IMR-90 (cell line): Measurements from ENCODE around the gene CYB5R4.

Experiments
- BHLHE40 ChIP-seq: fragments of 150-350 bp; IDR thresholded peaks from 2 replicates; pipeline ENCODE4 v1.6.1; 2016; ENCODE audit warnings: mild to moderate bottlenecking, low read depth, low read length
- CHD1 ChIP-seq: IDR thresholded peaks from 2 replicates; pipeline ENCODE4 v1.6.1; 2012; ENCODE audit warnings: low read depth, low read length, improper control_type of control experiment
- FOS ChIP-seq: fragments of 150-350 bp; IDR thresholded peaks from 2 replicates; pipeline ENCODE4 v1.6.1; 2016; ENCODE audit warnings: low read depth, low read length
- POLR2A ChIP-seq: IDR thresholded peaks from 2 replicates; pipeline ENCODE4 v1.6.1; 2012; ENCODE audit warnings: mild to moderate bottlenecking, low read depth, low read length
- RAD21 ChIP-seq: IDR thresholded peaks from 2 replicates; pipeline ENCODE4 v1.6.1; 2012; ENCODE audit warnings: low read length, improper control_type of control experiment
- SMC3 ChIP-seq: fragments of 150-350 bp; IDR thresholded peaks from 2 replicates; pipeline ENCODE4 v1.6.1; 2016; ENCODE audit warnings: low read depth, mild to moderate bottlenecking, antibody characterized with exemption, low read length, moderate library complexity
- TF ChIP-seq, protein P1 (sequence below): conservative IDR thresholded peaks from 2 replicates; pipeline ENCODE4 v1.5.1; 2012; ENCODE audit warnings: mild to moderate bottlenecking, low read depth, low read length, improper control_type of control experiment
- TF ChIP-seq, protein P2 (sequence below): fragments of 150-350 bp; IDR thresholded peaks from 2 replicates; pipeline ENCODE4 v1.6.1; 2016; ENCODE audit warnings: low read depth, mild to moderate bottlenecking, low read length, moderate library complexity, borderline replicate concordance
- TF ChIP-seq, protein P3 (sequence below): fragments of 150-350 bp; IDR thresholded peaks from 2 replicates; pipeline ENCODE4 v1.6.1; 2017; ENCODE audit warnings: mild to moderate bottlenecking, antibody characterized with exemption, low read length, low read depth

DNA sequence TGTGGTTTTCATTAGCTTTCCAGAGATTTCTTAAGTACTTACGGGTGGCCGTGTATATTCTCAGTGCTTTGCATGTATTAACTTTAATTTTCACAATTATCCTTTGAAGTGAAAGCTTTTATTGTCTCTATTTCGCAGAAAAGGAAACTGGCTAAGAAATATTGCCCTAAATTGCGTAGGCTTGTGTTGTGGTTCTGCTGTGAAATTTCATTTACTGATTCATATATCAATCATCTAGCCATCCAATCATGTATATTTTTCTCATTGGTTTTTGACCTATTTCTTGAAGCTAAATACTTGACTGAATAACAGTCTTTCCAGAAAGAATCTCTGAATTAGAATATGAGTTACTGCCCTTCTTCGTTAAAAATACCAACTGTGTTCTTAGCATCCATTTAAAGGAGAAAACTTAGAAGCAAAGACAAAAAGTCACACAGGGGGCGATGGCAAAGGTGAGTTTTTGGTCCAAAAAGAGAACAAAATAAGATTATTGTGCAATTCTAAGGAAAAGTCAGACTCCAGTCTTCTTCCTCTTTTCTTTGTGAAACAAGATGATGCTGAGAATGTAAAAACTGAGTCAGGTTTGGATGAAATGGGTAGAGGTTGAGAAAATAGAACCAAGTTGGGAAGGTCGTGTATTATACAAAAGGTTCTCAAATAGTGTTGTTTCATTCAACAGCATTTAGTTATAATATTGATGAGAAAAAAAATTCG lies 1.4 kb downstream of the CYB5R4 start:
- TF ChIP-seq, protein P1, sequence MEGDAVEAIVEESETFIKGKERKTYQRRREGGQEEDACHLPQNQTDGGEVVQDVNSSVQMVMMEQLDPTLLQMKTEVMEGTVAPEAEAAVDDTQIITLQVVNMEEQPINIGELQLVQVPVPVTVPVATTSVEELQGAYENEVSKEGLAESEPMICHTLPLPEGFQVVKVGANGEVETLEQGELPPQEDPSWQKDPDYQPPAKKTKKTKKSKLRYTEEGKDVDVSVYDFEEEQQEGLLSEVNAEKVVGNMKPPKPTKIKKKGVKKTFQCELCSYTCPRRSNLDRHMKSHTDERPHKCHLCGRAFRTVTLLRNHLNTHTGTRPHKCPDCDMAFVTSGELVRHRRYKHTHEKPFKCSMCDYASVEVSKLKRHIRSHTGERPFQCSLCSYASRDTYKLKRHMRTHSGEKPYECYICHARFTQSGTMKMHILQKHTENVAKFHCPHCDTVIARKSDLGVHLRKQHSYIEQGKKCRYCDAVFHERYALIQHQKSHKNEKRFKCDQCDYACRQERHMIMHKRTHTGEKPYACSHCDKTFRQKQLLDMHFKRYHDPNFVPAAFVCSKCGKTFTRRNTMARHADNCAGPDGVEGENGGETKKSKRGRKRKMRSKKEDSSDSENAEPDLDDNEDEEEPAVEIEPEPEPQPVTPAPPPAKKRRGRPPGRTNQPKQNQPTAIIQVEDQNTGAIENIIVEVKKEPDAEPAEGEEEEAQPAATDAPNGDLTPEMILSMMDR = no peak
- no peak for TF ChIP-seq POLR2A
- TF ChIP-seq, protein P2, sequence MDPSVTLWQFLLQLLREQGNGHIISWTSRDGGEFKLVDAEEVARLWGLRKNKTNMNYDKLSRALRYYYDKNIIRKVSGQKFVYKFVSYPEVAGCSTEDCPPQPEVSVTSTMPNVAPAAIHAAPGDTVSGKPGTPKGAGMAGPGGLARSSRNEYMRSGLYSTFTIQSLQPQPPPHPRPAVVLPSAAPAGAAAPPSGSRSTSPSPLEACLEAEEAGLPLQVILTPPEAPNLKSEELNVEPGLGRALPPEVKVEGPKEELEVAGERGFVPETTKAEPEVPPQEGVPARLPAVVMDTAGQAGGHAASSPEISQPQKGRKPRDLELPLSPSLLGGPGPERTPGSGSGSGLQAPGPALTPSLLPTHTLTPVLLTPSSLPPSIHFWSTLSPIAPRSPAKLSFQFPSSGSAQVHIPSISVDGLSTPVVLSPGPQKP = no peak
- TF ChIP-seq SMC3 = no peak
- TF ChIP-seq CHD1 = no peak
- TF ChIP-seq BHLHE40 = no peak
- TF ChIP-seq, protein P3, sequence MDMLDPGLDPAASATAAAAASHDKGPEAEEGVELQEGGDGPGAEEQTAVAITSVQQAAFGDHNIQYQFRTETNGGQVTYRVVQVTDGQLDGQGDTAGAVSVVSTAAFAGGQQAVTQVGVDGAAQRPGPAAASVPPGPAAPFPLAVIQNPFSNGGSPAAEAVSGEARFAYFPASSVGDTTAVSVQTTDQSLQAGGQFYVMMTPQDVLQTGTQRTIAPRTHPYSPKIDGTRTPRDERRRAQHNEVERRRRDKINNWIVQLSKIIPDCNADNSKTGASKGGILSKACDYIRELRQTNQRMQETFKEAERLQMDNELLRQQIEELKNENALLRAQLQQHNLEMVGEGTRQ = no peak
- TF ChIP-seq FOS = no peak
- no peak for TF ChIP-seq RAD21
